Stimulated activated naive CD4-positive, alpha-beta T cell (primary cell): ENCODE data around the gene ZDBF2.
"Not testable (repeated sequence)": the region's sequence is repeated elsewhere in the genome, so short reads cannot be mapped to it uniquely, and the experiment has no call there.

Experiments used
- DNase-seq, 6 experiments: peaks; one replicate each; lab custom pipeline; 2025; lab: John Stamatoyannopoulos, UW

The ZDBF2 gene

DNA sequence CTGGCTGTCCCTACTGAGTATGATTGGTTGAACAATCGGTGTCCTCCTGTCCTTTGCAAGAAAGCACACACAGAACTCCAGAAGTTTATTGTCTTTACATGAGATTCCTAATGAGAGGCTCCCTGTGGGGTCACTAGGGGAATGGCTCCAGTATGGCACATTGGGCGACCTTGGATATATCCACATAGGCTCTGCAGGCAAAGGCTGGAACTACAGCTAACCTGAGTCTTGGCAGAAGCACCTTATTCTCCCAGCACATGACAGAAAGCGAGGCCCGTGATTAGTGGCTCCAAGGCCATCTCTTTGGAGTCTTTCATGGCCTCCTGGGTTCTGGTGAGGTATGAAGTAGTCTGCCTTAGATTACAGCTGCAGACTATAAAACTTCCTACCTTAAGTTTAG lies 49.0 kb downstream of the ZDBF2 start:
- no peak for DNase-seq

DNA sequence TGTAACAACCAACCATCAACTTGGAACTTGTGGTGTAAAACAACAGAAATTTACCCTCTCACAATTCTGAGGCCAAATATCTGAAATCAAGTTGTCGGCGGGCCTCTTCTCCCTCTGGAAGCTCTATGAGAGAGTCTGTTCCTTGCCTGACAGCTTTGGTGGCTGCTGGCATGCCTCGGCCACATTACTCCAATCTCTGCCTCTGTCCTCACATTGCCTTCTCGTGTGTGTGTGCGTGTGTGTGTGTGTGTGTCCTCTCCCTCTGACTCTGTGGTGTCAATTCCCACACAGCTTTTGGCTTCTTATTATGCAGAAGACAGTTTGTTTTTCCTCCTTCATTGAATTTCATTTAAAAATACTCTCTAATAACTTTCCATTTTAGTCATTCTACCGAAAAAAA lies 50.4 kb downstream of the ZDBF2 start:
- no peak for DNase-seq

DNA sequence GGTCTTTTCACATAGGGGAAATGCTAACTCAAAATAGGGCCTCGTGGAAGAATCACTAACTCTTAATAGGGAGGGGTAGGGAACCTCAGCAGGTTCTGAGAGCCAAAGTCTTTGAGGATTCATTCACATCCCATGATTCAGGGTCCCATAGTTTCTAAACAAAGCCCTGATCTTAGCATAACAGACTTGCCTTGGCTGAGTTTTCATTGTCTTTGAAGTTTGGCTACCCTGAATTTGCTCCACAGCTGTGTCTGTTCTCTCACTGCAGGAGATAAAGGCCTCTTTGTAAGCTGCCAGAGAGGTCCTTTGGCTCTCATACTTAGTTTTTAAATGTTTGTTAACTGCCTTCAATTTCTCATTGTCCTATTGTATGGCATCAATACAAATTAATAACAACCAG lies 54.5 kb downstream of the ZDBF2 start:
- DNase-seq: no peak

DNA sequence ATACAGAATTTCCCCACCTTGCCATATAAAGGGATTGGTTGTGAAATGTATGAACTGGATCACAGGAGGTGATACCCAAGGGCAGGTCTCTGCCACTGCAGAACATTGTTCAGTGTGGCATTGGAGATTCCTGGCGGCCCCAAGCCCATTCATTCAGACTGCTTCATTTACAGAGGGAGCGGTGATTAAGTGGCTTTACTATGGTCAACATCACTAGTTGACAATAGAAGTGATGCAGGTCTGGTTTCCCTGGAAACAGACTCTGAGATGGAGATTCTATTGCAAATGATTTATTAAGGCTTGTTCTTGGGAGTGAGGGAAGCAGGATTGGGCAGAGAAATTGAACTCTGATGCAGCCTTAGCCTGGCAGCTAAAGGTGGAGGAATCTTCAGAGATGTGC lies 62.4 kb downstream of the ZDBF2 start:
- DNase-seq: no peak

DNA sequence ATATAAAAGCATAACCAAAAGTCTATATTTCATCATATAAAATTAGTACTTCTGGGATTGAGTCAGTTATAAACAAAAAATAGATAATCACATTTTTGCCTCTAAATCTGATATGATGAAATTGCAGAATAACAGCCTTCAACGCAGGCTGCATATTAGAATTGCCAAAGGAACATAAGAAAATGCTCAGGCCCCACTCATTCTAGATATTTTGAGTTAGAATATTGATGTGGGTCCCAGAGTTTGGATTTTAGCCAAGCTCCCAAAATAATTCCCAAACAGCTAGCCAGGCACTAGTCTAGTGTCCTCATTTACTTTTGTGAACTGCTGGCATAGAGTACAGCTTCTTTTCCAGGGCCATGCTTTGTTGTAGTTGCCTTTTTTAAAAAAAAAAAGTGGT lies 63.5 kb downstream of the ZDBF2 start:
- DNase-seq: no peak

DNA sequence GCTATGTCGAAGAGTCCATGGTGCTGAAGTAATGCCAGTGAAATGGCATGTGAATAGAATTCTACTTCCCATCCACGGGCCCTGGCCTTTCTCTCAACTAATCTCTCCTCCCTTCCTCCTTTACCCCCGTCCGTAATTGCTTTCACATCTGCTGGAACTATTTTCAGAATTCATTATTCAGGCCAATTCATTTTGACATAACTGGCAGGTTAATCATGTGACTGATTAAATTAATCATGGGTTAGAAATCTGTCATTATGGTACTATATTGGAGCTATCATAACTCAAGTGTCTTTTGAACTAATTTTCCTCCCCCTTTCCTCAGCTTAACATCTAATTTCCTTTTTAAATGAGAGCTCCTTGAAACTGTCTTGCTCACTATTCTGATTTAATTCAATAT lies 66.9 kb downstream of the ZDBF2 start:
- DNase-seq: no peak

DNA sequence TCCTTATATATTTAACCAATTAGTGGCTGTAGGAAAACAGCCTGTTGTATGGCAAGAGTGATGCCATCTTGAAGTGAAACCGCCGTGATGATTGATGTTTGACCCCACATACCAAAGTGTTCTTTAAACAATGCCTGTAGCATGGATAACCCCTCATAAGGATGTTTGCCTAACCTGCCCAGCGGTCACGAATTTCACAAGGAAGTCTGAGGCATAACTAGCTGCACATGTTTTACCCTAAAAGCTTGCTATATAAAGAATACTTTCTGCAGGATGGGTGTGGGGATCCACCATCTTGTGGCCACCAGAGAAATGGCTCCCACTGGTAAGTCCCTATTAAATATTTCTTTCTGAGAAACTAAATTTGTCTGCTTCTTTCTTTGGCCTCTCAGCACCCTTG lies 68.7 kb downstream of the ZDBF2 start:
- no peak for DNase-seq

DNA sequence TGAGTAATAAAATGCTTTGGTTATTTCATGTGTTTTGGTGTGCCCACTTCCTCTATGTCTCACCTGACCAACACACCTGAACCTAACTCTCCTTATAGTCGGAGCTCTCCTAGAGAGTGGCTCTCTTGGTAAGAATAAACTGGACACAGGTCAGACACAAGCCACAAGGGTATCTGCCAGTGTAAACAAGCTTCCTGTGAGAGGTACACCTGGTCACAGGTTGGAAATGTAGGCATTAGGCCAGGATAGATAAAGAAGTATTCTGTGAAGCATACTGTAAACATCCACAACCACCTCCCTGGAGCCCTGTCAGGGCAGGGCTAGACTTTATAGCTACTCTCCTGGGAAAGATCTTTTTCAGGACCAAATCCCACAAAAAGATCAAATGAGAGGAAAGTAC lies 69.4 kb downstream of the ZDBF2 start:
- DNase-seq: no peak

DNA sequence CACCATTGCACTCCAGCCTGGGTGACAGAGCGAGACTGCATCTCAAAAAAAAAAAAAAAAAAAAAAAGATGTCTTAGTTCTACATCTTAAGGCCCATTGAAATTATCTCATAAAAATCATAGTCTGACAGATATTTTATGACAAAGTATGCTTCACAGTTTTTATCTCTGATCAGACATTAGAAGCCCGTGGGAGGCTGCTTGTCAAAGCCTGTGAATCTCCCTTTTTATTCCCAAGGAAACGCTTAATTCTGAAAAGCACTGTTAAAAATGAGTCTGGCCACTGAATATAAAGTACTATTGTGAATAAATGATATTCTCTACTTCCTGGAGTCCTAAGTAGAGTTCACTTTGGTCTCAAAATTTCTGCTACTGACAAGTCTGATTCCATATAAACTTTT lies 71.1 kb downstream of the ZDBF2 start:
- DNase-seq: no peak

DNA sequence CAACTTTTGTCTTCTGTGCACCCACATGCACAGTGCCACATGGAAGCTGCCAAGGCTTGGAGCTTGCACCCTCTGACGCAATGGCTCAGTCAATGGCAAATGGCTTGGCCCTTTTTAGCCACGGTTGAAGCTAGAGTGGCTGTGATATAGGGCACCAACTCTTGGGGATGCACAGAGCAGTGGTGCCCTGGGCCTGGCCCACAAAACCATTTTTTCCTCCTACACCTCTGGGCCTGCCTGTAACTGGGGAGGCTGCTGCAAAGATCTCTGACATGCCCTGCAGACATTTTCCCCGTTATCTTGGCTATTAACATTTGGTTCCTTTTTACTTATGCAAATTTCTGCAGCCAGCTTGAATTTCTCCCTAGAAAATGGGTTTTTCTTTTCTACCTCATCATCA lies 74.9 kb downstream of the ZDBF2 start:
- DNase-seq: no peak

DNA sequence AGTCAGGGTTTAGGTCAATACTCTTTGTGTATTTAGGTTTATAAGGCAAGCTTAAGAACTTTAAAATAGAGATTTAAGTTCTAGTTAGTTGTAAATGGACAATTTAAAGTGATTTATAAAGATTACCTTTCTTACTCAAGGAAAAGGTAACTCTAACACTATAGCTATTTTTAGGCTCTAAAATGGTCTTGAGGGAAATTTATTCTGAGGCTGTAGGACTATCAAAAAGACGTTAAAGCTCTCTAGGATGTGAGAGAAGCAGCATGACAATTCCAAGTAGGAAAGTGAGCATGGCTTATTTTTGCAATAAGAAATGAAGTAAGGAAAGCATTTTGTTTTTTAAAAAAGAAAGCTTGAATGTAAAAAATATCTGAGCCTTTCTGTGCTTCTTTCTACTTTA lies 78.1 kb downstream of the ZDBF2 start:
- DNase-seq: no peak

DNA sequence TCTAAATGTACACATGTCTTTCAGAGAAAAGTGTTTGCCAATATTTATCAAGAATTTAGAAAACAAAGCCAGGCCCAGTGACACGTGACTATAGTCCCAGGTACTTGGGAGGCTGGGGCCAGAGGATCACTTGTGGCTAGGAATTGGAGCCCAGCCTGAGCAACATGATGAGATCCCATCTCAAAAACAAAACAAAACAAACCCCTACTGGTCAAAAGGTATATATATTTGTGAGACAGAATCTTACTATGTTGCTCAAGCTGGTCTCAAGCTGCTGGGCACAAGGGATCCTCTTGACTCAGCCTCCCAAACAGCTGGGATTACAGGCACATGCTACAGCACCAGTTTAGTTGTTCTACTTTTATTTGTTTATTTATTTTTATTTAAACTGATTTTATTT lies 79.2 kb downstream of the ZDBF2 start:
- no peak for DNase-seq

DNA sequence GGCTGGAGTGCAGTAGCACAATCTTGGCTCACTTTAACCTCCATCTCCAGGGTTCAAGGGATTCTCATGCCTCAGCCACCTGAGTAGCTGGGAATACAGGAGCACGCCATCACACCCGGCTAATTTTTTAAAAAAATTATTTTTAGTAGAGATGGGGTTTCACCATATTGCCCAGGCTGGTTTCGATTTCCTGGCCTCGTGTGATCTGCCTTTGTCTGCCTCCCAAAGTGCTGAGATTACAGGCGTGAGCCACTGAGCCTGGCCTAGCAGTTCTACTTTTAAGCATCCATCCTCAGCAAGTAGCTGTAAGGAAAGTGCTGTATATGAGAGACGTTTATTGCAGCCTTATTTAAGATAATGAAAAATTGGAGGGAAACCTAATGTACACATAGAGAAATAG lies 79.7 kb downstream of the ZDBF2 start:
- DNase-seq: no peak

DNA sequence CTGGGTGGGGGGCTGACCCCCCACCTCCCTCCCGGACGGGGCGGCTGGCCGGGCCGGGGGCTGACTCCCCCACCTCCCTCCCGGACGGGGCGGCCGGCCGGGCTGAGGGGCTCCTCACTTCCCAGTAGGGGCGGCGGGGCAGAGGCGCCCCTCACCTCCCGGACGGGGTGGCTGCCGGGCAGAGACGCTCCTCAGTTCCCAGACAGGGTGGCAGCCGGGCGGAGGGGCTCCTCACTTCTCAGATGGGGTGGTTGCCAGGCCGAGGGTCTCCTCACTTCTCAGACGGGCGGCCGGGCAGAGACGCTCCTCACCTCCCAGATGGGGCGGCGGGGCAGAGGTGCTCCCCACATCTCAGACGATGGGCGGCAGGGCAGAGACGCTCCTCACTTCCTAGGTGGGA lies 82.4 kb downstream of the ZDBF2 start:
- not testable (repeated sequence) for DNase-seq

DNA sequence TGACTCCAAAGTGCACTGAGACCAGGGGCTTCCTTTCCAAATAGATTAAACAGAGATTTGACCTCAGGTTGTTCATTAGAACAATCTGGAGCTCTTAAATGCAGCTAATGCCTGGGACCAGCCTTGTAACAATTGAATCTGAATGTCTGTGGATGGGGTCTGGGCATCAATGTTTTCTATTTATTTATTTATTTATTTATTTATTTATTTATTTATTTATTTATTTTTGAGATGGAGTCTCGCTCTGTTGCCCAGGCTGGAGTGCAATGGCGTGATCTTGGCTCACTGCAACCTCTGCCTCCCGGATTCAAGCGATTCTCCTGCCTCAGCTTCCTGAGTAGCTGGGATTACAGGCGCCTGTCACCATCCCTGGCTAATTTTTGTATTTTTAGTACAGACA lies 86.4 kb downstream of the ZDBF2 start:
- not testable (repeated sequence) for DNase-seq

DNA sequence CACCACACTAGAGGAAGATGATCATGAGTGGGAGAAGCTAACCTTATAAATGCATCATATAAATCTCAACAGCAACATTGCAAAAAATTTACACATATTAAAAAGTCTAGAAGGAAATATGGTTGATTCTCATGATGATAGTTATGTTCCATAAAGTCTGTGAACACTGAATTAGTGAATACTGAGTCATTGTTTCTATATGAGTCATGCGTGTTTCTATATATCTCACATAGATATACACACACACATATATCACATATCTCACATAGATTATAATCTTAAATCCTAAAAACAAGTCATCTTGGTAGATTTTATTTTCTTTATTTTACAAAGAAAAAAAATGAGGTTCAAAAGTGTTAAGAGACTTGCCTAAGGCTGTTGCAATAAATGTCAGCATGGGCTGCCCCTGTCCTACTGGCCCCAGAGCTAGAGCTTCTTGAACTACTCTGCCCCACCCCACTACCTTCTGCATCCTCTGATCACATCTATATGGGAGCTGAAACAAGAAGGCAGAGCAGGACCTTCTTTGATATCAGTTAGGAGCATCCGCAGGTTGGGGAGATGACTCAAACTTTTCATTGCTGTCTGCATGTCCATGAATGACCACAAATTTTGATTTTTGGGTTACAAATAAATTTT lies 87.1 kb downstream of the ZDBF2 start:
- DNase-seq: no peak
